ENCODE data around the gene DOK4.

DNA sequence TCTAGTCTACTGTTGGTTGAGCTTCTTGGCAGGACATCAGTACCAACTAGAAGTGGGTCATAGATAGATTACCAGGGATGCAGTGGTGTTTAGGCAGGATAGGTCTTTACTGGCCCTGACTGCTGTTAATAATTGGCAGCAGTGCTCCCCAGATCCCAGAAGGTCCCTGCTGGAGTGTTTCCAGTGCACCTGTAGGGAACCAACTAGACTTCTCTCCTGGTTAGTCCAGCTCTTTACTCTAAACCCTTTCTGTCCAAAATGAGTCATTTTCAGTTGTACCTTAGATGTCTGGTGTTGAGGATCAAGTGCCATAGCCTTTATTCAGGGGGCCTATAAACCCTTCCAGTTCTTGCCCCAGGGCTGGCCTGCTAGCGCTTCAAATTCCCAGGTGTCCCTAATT, 15.1 kb downstream of the DOK4 start:
- TF ChIP-seq, protein P1, sequence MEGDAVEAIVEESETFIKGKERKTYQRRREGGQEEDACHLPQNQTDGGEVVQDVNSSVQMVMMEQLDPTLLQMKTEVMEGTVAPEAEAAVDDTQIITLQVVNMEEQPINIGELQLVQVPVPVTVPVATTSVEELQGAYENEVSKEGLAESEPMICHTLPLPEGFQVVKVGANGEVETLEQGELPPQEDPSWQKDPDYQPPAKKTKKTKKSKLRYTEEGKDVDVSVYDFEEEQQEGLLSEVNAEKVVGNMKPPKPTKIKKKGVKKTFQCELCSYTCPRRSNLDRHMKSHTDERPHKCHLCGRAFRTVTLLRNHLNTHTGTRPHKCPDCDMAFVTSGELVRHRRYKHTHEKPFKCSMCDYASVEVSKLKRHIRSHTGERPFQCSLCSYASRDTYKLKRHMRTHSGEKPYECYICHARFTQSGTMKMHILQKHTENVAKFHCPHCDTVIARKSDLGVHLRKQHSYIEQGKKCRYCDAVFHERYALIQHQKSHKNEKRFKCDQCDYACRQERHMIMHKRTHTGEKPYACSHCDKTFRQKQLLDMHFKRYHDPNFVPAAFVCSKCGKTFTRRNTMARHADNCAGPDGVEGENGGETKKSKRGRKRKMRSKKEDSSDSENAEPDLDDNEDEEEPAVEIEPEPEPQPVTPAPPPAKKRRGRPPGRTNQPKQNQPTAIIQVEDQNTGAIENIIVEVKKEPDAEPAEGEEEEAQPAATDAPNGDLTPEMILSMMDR (IDR thresholded peaks at IDR 0.05 in 4 of 5, conservative IDR thresholded peaks at IDR 0.05 in 1 of 5): no peak
- TF ChIP-seq POLR2A (IDR thresholded peaks at IDR 0.05): no peak
